NCI-H446 (cell line): ENCODE measurements around the gene SKIL.
"Not testable (repeated sequence)": the region's sequence is repeated elsewhere in the genome, so short reads cannot be mapped to it uniquely, and the experiment has no call there.

Experiments used
- DNase-seq, 2 experiments: peaks; one replicate each; lab custom pipeline; 2025; lab: John Stamatoyannopoulos, UW

Gene SKIL

GRCh38 chr3:170357176-170358041, at the start of gene SKIL:
TSS of gene SKIL (plus strand) at chr3:170357715. CDS start at chr3:170360332, 2,617 bp downstream.
- DNase-seq: peak; percentile 92 to 98

- no peak for DNase-seq
These were observed 48.5 kb upstream of the SKIL start for GRCh38 chr3:170309046-170309445.

- no peak for DNase-seq
These were observed 39.6 kb upstream of the SKIL start for GRCh38 chr3:170317954-170318353.

GRCh38 chr3:170320461-170321121, 36.9 kb upstream of the SKIL start:
- no peak for DNase-seq

- DNase-seq: no peak
These were observed 36.0 kb upstream of the SKIL start for GRCh38 chr3:170321321-170322034.

- DNase-seq: no peak
These were observed 34.8 kb upstream of the SKIL start for GRCh38 chr3:170322566-170323269.

GRCh38 chr3:170323331-170323730, 34.2 kb upstream of the SKIL start:
- DNase-seq: no peak

- no peak for DNase-seq
These were observed 32.6 kb upstream of the SKIL start for GRCh38 chr3:170324962-170325361.

GRCh38 chr3:170327040-170327808, 30.3 kb upstream of the SKIL start:
- no peak for DNase-seq

GRCh38 chr3:170327868-170328548, 29.5 kb upstream of the SKIL start:
- DNase-seq: not testable (repeated sequence)

GRCh38 chr3:170330366-170330765, 27.1 kb upstream of the SKIL start:
- DNase-seq: peak in 1 of 2 experiments; percentile 14

- no peak for DNase-seq
These were observed 26.4 kb upstream of the SKIL start for GRCh38 chr3:170331143-170331542.

- no peak for DNase-seq
These were observed 20.1 kb upstream of the SKIL start for GRCh38 chr3:170337420-170337819.

GRCh38 chr3:170338690-170339340, 18.7 kb upstream of the SKIL start:
- DNase-seq: no peak

GRCh38 chr3:170342273-170342672, 15.2 kb upstream of the SKIL start:
- DNase-seq: not testable (repeated sequence)

- not testable (repeated sequence) for DNase-seq
These were observed 13.7 kb upstream of the SKIL start for GRCh38 chr3:170343859-170344258.

GRCh38 chr3:170344971-170345370, 12.5 kb upstream of the SKIL start:
- DNase-seq: no peak

GRCh38 chr3:170346481-170347392, 10.8 kb upstream of the SKIL start:
- no peak for DNase-seq
